Left ventricle myocardium superior (tissue), 1 donor: ENCODE data around the gene MED9. TPM values are rescaled to one million over a fixed set of nuclear protein-coding genes. Genes with fewer than 3 reads are reported as not detected.
"Not testable (repeated sequence)": the region's sequence is repeated elsewhere in the genome, so short reads cannot be mapped to it uniquely, and the experiment has no call there.

Experiments used
- ATAC-seq: fragments of 200-7000 bp; cut with Tn5 transposase; one replicate; pipeline ENCODE4 v1.9.1; 2020; ENCODE audit warnings: mild to moderate bottlenecking, moderate library complexity
- DNase-seq: peaks from one replicate; pipeline ENCODE4 v3.0.0-alpha.2; 2020
- intact Hi-C: fragments of 100-400 bp; cut with micrococcal nuclease; formaldehyde crosslinking; loops from one replicate; pipeline ENCODE4 v1.11.0; 2022
- total RNA-seq: library from RNA; stranded (reverse); fragmentation: NEBNext Ultra II Directional; extraction: Animal tissue kit (Norgen Biotek cat#: 25700); gene quantifications from one replicate; pipeline ENCODE4 v1.2.1, GENCODE V29; 2021
- donor health status: DM: no; HTN: yes; CAD: no; lungs with severe emphysema.

Gene MED9
- total RNA-seq, 1 donor from 2014 or later: 42.0 TPM

DNA sequence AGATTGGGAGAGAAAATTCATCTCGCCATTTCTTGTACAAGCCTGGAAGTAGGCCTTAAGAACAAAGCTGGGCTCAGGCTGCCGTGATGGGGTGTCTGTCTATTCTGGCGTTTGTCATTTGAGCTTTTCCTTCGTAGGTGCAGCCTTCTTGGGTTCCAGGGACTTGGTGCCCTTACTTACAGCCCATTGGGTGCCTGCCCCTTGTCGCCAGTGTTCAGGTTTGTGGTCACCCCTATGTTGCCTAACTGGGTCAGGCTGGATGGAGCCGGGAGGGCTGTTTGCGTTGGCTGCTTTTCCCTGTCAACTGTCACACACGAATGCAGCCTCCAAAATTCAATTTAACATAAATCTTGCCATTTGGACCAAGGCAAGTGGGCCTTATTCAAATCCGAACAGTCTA is 23.7 kb upstream of the MED9 start:
- ATAC-seq (no peak), DNase-seq (no peak)
- intact Hi-C loops: no loop called here

DNA sequence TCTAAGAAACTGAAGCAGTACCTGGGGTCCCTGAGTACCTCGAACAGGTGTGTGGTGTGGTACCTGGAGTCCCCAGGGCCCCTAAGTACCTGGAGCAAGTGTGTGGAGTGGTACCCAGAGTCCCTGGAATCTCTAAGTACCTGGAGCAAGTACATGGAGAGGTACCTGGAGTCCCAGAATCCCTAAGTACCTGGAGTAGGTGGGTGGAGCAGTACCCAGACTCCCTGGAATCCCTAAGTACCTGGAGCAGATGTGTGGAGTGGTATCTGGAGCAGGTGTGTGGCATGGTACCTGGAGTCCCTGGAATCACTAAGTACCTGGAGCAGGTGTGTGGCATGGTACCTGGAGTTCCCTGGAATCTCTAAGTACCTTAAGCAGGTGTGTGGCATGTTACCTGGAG is 22.5 kb upstream of the MED9 start:
- no peak for ATAC-seq
- intact Hi-C loops: no loop called here
- DNase-seq: no peak

DNA sequence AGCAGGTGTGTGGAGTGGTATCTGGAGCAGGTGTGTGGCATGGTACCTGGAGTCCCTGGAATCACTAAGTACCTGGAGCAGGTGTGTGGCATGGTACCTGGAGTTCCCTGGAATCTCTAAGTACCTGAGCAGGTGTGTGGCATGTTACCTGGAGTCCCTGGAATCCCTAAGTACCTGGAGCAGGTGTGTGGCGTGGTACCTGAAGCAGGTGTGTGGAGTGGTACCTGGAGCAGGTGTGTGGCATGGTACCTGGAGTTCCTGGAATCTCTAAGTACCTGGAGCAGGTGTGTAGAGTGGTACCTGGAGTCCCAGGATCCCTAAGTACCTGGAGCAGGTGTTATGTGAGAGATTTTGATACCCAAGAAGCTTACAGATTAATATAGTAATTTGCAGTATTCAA is 22.1 kb upstream of the MED9 start:
- ATAC-seq, DNase-seq, intact Hi-C loops: not testable (repeated sequence)

DNA sequence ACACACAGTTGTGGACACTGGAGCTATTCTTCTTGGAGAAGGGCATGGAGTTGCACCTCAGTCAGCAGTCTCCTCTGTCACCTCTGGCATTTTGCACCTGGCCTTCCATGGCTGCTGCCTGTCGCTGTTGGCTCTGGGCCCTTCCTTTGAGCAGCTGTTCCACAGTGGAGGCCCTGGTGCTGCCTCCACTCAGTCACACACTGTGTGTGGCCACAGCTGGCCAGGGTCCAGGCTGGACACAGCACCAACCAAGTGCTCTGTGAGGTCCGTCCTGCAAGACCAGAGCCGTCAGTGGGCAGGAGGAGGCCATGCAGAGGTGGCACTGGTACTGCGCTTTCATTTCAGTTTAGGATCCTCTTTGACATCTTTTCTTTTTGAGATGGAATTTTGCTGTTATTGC is 21.6 kb upstream of the MED9 start:
- DNase-seq: no peak
- no peak for ATAC-seq
- intact Hi-C loops: no loop called here

DNA sequence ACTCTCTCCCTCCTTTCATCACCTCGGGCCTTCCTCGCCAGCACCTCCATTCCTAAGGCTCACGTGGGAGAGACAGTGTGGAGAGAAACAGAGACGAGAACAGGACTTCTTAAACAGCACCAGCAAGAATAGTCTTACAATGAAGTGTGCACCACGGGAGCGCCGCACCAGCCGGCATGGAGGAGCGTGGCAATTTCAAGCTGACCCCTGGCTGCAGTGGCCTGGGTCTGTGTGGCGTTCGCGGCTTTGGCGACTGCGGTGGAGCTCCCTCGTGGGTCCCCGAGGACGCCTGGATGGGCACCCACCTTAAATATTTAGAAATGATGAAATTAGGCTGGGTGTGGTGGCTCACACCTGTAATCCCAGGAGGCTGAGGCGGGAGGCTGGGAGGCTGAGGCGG is 20.5 kb upstream of the MED9 start:
- DNase-seq: no peak
- intact Hi-C loops: no loop called here
- ATAC-seq: no peak

DNA sequence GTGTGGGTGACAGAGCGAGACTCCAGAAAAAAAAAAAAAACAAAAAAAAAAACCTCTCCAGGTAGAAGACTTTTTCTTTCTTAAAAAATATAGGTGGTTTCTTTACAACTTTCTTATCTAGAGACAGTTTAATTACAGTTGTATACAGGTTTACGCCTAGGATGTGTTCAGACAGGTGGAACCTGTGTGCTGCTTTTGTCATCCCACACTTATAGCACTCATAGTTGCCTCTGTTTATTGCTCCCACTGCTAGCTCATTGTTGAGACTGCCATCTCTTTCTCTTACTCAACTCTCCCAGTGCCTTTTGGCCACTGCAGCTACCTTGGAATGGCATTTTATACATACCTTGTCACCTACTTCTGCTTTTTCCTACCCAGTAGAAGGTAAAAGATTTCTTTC is 19.1 kb upstream of the MED9 start:
- DNase-seq (no peak), ATAC-seq (no peak)
- intact Hi-C loops: no loop called here

DNA sequence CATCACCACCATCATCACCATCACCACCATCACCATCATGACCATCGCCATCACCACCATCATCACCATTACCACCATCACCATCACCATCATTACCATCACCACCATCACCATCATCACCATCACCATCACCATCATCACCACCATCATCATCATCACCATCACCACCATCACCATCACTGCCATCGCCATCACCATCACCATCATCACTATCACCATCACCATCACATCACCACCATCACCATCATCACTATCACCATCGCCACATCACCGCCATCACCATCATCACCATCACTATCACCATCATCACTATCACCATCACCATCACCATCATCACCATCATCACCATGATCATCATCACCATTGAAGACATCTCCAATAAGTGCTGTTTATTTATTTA is 16.8 kb upstream of the MED9 start:
- no peak for DNase-seq
- intact Hi-C loops: no loop called here
- ATAC-seq: no peak

DNA sequence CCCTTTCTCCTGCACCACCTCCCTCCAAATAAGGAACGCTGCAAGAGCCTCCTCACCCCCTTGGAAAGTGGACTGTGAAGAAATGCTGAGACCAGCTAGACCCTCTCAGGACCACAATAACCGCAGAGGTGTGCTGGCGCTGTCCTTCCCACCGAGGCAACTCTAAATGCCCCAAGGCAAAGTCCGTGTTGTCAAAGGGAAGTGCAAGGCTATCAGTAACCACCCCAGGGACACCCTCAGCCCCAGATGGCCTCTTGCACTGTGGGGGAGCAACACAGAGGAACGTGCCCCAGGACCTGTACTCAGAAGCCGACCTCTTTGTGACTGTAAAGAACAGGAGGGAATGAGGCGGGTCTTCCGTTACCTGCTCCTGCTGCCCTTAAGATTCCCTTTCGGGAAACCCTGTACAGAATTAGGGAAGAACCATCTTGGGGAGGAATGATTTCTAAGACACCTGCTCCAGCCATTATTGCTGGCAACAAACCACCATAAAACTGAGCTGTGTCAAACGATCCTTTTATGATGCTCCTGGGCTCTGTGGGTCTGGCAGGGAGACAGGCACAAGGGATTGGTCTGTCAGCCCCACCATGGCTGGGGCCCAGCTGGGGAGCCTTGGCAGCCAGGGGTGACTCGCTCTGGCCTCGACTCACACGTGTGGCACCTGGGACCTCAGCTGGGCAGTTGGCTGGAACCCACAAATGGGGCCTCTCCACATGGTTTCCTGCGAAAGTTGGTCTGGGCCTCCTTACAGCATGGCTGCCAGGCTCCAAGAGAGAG is 14.6 kb upstream of the MED9 start:
- DNase-seq: no peak
- intact Hi-C loops: no loop called here
- no peak for ATAC-seq

DNA sequence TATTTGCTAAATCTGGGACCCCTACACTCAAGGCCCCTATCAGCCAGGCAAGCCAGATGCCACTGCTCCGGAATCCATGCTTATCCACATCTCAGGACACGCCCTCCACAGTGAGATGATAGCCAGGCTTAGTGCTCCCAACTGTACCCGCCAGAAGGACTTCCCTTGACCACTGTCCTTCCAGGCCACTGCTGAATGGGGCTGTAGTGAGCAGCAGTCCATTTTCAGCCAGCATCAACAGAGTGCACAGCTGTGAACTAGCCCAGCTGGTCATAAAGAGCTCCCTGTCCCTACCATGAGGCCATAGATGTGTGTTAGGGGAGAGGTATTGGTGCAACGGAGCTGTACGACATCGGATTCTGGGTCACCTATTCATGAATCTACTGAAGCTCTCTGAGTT is 13.0 kb upstream of the MED9 start:
- intact Hi-C loops: no loop called here
- DNase-seq (no peak), ATAC-seq (no peak)

DNA sequence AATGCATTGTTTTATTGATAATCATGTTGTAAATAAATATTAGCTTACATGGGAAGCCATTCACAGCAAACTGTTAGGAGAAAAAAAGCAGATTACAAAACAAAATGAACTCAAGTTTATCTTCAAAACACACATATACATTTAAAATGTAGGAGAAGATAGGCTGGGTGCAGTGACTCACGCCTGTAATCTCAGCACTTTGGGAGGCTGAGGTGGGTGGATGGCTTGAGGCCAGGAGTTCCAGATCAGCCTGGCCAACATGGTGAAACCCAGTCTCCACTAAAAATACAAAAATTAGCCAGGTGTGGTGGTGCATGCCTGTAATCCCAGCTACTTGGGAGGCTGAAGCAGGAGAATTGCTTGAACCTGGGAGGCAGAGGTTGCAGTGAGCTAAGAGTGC is 10.9 kb upstream of the MED9 start:
- ATAC-seq, intact Hi-C loops, DNase-seq: not testable (repeated sequence)

DNA sequence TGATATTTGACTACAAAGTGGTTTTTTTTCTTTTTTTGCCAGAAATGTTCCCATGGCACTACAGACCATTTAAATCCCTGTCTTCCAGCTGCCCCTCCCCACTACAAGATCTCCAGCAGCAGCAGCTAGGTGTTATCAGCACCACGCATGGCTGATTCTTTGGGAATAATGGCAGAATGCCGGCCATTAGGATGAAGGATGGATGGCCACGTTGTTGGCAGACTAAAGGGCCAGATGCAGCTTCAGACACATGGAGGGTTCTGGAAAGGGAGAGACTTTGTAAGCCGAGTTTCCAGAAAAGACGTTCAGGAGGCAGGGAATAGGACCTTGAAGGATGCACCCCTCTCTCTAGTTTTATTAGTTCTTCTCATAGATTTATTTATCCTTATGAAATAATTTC is 10.3 kb upstream of the MED9 start:
- intact Hi-C loops: no loop called here
- DNase-seq: no peak
- ATAC-seq: no peak

DNA sequence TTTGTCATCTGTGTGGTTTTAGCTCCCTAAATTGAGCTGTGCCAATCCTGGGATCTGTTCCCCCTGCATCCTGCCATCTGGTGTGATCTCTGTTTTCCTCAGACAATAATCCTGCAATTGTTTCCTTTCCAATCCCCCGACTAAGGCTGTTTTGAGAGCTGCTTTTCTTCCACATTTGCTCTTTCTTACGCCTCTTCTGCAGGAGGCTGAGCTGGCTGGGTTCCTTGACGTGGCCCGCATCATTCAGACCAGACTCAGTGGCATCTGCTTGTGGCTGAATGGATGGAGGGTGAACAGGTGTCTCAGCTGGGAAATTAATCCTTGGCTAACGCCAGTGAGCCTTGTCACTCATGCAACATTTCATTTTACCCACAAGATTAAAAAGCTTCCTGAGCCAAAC is 9.8 kb upstream of the MED9 start:
- intact Hi-C loops: no loop called here
- ATAC-seq (no peak), DNase-seq (no peak)

DNA sequence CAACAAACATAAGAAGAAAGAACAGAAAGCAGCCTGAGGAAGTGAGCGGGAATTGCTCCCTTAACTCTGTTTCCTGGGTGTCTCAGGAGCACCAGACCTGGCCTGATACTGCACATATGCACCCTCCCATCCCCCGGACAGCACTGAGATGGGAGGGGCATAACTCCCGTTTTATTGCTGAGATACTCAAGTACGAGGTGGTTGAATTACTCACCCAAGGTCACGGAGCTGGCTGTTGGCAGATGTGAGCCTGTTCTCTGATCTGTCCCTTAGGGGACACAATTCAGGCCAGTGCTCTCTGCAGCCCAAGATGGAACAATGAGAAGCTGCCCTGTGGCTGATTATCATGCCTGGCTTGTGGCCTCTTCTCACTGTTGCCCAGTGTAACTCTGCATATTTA is 9.1 kb upstream of the MED9 start:
- ATAC-seq: peak; percentile 55
- intact Hi-C loops: no loop called here
- no peak for DNase-seq

DNA sequence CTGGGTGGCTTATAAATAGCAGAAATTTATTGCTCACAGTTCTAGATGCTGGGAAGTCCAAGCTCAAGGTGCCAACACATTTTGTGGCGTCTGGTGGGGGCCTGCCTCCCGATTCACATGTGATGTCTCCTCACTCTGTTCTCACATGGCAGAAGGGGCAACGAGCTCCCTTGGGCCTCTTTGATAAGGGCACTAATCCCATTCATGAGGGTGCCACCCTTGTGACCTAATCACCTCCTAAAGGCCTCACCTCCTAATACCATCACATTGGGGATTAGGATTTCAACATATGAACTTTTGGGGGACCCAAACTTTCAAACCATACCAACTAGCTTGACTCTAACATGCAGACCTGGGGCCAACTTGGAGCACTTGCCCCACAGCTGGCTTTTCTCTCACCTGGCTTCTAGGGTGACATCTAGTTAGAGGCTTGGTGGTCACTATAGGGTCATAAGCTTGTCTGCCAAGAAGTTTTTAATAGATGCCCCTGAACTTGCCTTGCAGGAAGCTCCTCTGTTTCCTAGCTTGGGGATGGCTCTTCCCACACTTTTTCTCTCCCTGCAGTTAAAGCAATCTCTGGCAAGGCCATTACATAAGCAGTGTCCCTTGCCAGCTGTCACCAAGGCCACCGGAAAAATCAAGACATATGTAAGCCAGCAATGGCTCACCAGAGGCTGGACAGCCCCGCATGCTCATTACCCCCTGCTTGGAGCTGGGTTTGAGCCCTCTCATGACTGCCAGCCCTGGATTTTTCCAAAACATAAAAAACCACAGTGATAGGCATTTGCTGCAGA is 8.4 kb upstream of the MED9 start:
- peak; percentile 87 for ATAC-seq
- no peak for DNase-seq
- intact Hi-C loops: no loop called here

DNA sequence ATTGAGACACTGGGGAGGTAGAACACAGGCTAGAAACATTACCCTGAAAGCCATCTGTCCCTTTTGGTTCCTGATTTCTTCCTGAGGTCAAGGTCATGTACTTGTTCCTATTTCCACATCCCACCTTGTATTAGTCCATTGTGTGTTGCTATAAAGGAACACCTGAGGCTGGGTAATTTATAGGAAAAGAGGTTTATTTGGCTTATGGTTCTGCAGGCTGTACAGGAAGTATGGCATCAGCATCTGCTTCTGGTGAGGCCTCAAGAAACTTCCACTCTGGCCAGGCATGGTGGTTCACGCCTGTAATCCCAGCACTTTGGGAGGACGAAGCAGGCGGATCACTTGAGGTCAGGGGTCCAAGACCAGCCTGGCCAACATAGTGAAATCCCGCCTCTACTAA is 7.4 kb upstream of the MED9 start:
- intact Hi-C loops: no loop called here
- DNase-seq (no peak), ATAC-seq (no peak)

DNA sequence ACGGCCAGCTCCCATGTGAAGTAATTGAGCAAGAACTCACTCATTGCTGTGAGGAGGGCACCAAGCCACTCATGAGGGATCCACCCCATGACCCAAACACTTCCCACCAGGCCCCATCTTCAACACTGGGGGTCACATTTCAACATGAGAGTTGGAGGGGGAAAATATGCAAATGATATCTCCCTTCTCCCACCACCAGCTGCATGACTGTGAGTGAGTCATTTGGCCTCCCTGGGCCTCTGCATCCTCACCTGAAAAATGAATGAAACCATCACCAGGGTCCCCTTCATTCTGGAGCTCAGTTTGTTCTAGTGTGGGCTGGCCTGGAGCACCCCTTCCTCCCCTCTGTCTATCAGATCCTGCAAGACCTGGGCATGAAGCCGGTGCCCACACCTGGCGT is 6.8 kb upstream of the MED9 start:
- intact Hi-C loops: no loop called here
- no peak for ATAC-seq
- no peak for DNase-seq

DNA sequence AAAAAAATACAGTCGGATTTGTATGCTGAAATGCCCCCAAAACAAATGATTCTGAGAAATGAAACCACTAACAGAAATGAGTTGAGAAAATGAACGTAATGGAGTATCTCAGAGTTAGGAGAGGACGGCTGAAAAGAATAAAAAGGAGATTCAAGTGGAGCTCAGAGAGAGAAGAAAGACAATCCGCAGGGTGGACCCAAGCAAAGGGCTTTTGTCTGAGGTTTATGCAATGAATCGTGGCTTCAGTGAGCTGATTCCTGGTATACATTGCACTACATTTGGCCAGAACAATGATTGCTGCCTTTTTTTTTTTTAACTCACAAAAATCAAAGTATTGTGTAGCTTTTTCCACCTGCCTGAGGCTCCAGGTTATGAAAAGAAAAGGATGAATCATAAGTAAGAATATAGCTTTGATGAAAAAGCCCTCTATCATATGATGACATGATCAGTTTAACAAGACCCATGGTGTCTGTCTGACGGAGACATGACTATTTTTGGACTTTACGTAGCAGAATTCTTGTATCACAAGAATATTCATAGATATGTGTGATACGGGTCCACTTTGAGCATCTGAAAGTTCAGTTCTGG is 4.4 kb upstream of the MED9 start:
- no peak for DNase-seq
- intact Hi-C loops: no loop called here
- ATAC-seq: no peak

DNA sequence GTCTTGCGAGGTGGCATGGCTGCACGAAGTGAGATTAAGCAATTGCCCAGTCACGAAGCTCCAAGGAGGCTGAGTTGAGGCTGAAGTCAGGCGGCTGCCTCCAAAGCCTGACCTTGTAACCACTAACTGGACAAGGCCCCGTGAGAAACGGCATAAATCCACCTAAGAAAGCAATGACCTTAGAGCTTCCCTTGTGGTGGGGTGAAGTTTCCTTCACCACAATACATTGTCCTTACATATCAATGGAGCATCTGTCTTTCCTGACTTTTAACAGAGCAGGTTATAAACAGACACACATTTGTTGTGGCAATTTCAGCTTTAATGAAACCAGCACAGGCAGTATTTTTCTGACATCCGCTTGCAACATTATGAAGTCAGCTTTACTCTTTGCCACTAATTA is 2.5 kb upstream of the MED9 start:
- DNase-seq (no peak), ATAC-seq (no peak)
- intact Hi-C loops: no loop called here

DNA sequence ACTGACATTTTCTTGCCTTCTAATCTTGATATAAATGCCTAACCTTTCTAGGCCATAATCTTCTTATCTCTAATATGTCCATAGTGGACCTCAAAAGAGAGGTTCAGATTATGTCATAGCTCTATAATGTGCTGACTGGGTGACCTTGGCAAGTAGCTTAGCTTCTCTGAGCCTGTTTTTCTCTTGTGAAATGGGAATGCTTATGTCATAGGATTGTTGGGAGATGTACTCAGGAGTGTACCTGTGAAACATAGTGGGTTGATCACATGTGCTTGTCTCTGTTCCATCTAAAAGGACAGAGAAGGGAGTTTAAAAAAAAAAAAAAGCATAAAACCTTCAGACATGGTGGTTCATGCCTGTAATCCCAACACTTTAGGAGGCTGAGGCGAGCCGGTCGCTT is 2.4 kb downstream of the MED9 start:
- intact Hi-C loops: no loop called here
- no peak for DNase-seq
- ATAC-seq: no peak

DNA sequence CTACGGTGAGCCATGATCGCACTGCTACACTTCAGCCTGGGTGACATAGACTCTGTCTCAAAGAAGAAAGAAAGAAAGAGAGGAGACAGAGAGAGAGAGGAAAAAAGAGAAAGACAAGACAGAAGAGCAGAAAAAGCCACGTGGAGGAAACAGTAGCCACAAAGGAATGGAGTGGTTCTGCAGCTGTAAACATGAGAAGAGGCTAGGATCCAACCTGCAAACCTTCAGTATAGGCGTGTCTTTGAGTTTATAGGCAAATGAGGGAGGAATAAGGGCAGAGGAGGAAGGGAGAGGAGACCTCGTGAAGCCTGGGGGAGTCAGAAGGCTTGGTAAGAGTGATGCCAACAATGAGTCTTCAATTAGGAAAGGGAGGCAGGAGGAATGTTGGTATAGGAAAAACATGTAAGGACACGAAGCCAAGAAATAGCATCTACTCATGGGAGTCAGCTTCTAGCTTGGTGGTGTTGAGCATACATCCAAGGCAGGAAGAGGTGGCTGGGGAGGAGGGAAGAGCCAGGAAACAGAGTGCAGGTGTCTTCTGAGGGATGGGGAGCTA is 3.9 kb downstream of the MED9 start:
- intact Hi-C loops: no loop called here
- DNase-seq (no peak), ATAC-seq (no peak)
